ENCODE measurements around the gene MARVELD2. TPM values are rescaled to one million over a fixed set of nuclear protein-coding genes. Genes with fewer than 3 reads are reported as not detected.
"Not testable (repeated sequence)": the region's sequence is repeated elsewhere in the genome, so short reads cannot be mapped to it uniquely, and the experiment has no call there.

The MARVELD2 gene, protein sequence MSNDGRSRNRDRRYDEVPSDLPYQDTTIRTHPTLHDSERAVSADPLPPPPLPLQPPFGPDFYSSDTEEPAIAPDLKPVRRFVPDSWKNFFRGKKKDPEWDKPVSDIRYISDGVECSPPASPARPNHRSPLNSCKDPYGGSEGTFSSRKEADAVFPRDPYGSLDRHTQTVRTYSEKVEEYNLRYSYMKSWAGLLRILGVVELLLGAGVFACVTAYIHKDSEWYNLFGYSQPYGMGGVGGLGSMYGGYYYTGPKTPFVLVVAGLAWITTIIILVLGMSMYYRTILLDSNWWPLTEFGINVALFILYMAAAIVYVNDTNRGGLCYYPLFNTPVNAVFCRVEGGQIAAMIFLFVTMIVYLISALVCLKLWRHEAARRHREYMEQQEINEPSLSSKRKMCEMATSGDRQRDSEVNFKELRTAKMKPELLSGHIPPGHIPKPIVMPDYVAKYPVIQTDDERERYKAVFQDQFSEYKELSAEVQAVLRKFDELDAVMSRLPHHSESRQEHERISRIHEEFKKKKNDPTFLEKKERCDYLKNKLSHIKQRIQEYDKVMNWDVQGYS
- 0.16 TPM for polyA plus RNA-seq (2013)

DNA sequence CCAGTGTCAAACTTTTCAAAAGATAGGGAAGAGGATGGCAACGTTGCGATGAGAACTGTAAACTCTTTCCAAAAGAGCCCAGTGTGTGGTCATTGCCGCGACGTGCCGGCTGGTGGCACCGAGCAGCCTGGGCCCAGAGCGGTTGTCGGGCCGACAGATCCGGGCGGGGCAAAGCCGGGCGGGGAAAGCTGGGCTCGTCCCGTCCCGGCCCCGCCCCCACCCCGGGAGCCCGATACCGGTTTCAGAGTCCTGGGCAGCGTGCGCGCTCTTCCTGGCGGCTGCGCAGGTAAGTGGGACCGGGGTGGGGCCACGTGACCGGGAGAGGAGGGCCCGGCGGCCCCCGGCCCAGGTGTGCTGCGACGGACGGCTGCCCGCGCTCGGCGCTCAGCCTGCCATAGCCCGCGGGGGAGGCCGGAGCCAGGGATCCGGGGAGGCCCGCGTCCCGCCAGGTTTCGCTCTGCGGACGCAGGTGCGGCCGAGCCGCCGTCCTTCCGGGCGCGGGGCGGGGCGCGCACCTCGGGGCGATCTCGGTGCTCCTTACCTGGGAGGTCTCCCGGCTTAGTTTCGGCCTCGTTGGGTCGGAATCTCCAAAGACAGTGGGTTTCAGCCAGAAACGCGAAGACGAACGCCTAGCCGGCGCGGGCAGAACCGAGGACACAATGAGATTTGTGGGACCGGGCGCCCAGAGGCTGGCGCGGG is at the start of gene MARVELD2:
Gene MARVELD2 (plus strand): TSS at position 232 of the 699 bp plus-strand sequence. CDS start 4,270 bp downstream, outside the sequence.
- peak; percentile 38 to 50 (median 44) for DNase-seq
- Histone ChIP-seq H3K4me1 (ENCODE audit: control extremely low read depth in 1 of 4, control insufficient read depth in 4 of 4, insufficient read depth in 4 of 4, low read length in 3 of 4) (peaks cover 0 to 12% (median 2%) of the 10 kb centered on the region in 4 experiments), H3K36me3 (ENCODE audit: control insufficient read depth in 4 of 4, insufficient read depth in 4 of 4, low read length in 3 of 4) (peaks cover 0 to 24% (median 12%) of the 10 kb centered on the region in 4 experiments), H3K27ac (ENCODE audit: insufficient read depth in 1 of 2, low read depth in 1 of 2, low read length in 2 of 2, poor library complexity in 1 of 2, severe bottlenecking in 2 of 2) (no peak within 1 kb of the TSS), H3K27me3 (replicated peaks in 2 of 5; ENCODE audit: control insufficient read depth in 4 of 5, insufficient read depth in 5 of 5, low read length in 4 of 5) (peaks cover 0 to 37% (median 19%) of the 10 kb centered on the region in 5 experiments), H3K4me3 (ENCODE audit: control insufficient read depth in 1 of 7, extremely low read depth in 1 of 7, insufficient read depth in 4 of 7, low read depth in 2 of 7, low read length in 6 of 7) (peak within 1 kb of the TSS; percentile 19 to 80 (median 58)), H3K9me3 (ENCODE audit: control extremely low read depth in 1 of 5, control insufficient read depth in 4 of 5, insufficient read depth in 2 of 5, low read depth in 1 of 5, low read length in 4 of 5) (peaks cover 0 to 5% (median 0%) of the 10 kb centered on the region in 5 experiments)
- CTCF ChIA-PET = no interaction called here
- WGBS (ENCODE audit: insufficient coverage) = 3% methylated on average over 76 of the region's 78 CpGs
- POLR2A ChIA-PET = no interaction called here

DNA sequence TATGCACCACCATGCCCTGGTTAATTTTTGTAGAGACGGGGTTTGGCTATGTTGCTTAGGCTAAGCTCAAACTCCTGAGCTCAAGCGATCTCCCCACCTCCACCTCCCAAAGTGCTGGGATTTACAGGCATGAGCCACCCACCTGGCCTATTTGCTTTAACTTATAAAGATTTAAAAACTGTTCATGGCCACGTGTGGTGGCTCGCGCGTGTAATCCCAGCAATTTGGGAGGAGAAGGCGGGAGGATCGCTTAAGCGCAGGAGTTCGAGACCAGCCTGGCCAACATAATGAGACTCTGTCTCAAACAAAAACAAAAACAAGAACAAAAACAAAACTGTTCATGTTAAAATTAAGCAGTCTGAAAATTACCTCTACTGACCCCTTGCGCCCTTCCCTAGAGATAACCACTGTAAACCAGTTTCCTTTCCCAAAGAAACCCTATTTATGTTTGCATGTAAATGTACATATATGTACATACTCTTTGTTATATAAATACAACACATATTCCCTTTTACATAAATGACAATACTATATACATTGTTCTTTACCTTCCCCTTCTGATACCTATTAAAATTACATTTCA is 47.1 kb upstream of the MARVELD2 start:
- Histone ChIP-seq H3K36me3 (ENCODE audit: control insufficient read depth in 4 of 4, insufficient read depth in 4 of 4, low read length in 3 of 4) (peaks cover 10 to 23% (median 21%) of the 10 kb centered on the region in 4 experiments), H3K27me3 (replicated peaks in 2 of 5; ENCODE audit: control insufficient read depth in 4 of 5, insufficient read depth in 5 of 5, low read length in 4 of 5) (no peaks in the 10 kb centered on the region), H3K9me3 (ENCODE audit: control extremely low read depth in 1 of 5, control insufficient read depth in 4 of 5, insufficient read depth in 2 of 5, low read depth in 1 of 5, low read length in 4 of 5) (no peaks in the 10 kb centered on the region), H3K27ac (ENCODE audit: insufficient read depth in 1 of 2, low read depth in 1 of 2, low read length in 2 of 2, poor library complexity in 1 of 2, severe bottlenecking in 2 of 2) (peak overlapping the region; percentile 98 to 100), H3K4me3 (ENCODE audit: control insufficient read depth in 1 of 7, extremely low read depth in 1 of 7, insufficient read depth in 4 of 7, low read depth in 2 of 7, low read length in 6 of 7) (peak overlapping the region in 6 of 7 experiments; percentile 86 to 100 (median 98)), H3K4me1 (ENCODE audit: control extremely low read depth in 1 of 4, control insufficient read depth in 4 of 4, insufficient read depth in 4 of 4, low read length in 3 of 4) (peaks cover 16 to 26% (median 19%) of the 10 kb centered on the region in 4 experiments)
- CTCF ChIA-PET = interaction anchor here (1.5 to 2.2 kb wide), 2 partner anchors 13 to 33 kb away, joined by 3 to 7 read pairs; no protein-coding TSS in a partner anchor
- DNase-seq = no peak
- 96% methylated on average over 5 of the region's 11 CpGs for WGBS (ENCODE audit: insufficient coverage)
- POLR2A ChIA-PET = no interaction called here

DNA sequence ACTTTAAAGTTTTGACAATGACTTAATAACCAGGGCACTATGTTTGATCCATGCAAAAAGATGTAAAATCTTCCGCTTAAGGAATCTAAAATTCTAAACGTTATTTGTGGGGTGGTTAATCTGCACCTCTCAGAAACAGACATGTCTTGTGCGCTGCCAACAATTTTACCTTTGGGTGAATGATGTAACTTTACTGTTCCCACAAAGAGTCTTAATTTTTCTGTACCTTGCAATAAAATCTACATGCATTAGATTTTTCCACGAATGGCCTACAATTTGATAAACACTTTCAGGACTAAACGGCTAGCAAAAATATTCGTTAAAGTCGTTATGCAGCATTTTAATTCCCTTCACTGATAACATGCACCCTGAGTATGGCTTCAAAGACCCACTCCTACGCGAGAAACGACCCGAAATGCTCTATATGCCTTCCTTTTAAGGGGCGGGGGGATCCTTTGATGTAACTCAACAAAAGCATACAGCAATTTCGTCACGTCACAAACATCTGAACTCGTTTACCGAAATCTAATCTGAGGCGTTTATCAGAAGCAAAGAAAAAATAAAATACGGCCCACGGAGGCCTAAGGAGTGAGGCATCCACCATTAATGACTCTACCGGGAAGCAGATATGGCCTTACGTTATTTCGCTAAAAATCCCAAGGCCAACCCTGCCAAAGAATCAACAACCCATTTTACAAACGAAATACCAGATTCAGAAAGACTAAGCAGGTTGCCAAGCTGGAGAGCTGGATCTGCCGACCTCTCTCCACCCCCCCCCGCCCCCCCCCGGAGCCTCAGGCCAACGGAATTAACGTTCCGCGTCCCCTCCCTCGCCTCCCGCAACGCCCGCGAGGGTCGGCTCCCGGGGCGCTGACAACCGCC is 46.2 kb upstream of the MARVELD2 start:
- Histone ChIP-seq H3K36me3 (ENCODE audit: control insufficient read depth in 4 of 4, insufficient read depth in 4 of 4, low read length in 3 of 4) (peaks cover 8 to 23% (median 20%) of the 10 kb centered on the region in 4 experiments), H3K9me3 (ENCODE audit: control extremely low read depth in 1 of 5, control insufficient read depth in 4 of 5, insufficient read depth in 2 of 5, low read depth in 1 of 5, low read length in 4 of 5) (no peaks in the 10 kb centered on the region), H3K4me1 (ENCODE audit: control extremely low read depth in 1 of 4, control insufficient read depth in 4 of 4, insufficient read depth in 4 of 4, low read length in 3 of 4) (peaks cover 16 to 26% (median 19%) of the 10 kb centered on the region in 4 experiments), H3K4me3 (ENCODE audit: control insufficient read depth in 1 of 7, extremely low read depth in 1 of 7, insufficient read depth in 4 of 7, low read depth in 2 of 7, low read length in 6 of 7) (peak overlapping the region; percentile 79 to 100 (median 98)), H3K27me3 (replicated peaks in 2 of 5; ENCODE audit: control insufficient read depth in 4 of 5, insufficient read depth in 5 of 5, low read length in 4 of 5) (no peaks in the 10 kb centered on the region), H3K27ac (ENCODE audit: insufficient read depth in 1 of 2, low read depth in 1 of 2, low read length in 2 of 2, poor library complexity in 1 of 2, severe bottlenecking in 2 of 2) (peak overlapping the region; percentile 98 to 100)
- CTCF ChIA-PET = interaction anchor here (1.4 to 2.2 kb wide), 2 partner anchors 11 to 34 kb away, joined by 4 to 7 read pairs; no protein-coding TSS in a partner anchor
- 4% methylated on average over 24 of the region's 39 CpGs for WGBS (ENCODE audit: insufficient coverage)
- DNase-seq = peak in 2 of 3 donors; percentile 31 to 65
- POLR2A ChIA-PET = no interaction called here

DNA sequence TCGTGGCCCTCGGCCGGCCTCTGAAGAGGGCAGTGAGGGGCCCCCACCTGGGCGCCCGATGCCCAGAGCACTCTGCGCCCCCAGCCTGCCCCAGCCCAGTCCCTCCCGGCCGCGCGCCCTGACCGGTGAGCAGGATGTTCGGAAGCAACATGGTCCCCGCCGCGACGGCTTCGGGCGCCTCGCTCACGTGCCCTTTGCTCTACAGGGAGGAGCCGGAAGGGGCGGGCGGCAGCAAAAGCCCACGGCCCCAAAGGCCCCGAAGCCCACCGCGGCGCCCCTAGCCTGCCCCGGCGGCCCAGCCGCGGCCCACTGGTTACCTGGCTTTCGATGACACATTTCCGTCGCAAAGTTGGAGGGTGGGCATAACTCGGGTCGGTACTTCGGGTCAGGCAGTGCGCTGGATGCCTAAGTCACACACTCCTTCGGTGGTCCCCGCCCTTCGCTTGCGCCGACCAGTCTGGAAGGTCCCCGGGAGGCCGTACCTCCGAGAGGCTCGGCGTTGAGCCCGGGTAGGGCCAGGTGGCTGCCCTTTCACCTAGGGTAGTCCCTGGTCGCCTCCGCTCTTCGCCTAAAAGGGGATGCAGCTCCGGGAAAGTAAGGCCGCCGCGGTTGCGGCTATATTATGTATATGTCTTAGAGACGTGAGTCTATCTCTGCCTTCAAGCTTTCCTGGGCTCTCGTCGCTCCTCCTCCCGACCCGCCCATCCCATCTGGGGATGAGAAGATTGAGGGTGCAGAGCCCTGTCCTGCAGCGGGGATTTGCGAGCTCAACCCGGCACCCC is 45.4 kb upstream of the MARVELD2 start, which contains the start of the genes AK6, RAD17 and TAF9:
Gene AK6 (minus strand): TSS at position 181 of the 782 bp plus-strand sequence. CDS start 30 bp downstream, at position 151.
Gene RAD17 (plus strand): TSS at position 479 of the 782 bp plus-strand sequence. CDS start 2,391 bp downstream, outside the sequence.
Gene TAF9 (minus strand): TSS at position 181 of the 782 bp plus-strand sequence. CDS start 3,783 bp downstream, outside the sequence.
- Histone ChIP-seq H3K36me3 (ENCODE audit: control insufficient read depth in 4 of 4, insufficient read depth in 4 of 4, low read length in 3 of 4) (peaks cover 10 to 23% (median 19%) of the 10 kb centered on the region in 4 experiments), H3K4me1 (ENCODE audit: control extremely low read depth in 1 of 4, control insufficient read depth in 4 of 4, insufficient read depth in 4 of 4, low read length in 3 of 4) (peaks cover 16 to 26% (median 19%) of the 10 kb centered on the region in 4 experiments), H3K27ac (ENCODE audit: insufficient read depth in 1 of 2, low read depth in 1 of 2, low read length in 2 of 2, poor library complexity in 1 of 2, severe bottlenecking in 2 of 2) (peak within 1 kb of the TSS; percentile 98 to 100), H3K4me3 (ENCODE audit: control insufficient read depth in 1 of 7, extremely low read depth in 1 of 7, insufficient read depth in 4 of 7, low read depth in 2 of 7, low read length in 6 of 7) (peak within 1 kb of the TSS; percentile 79 to 100 (median 98)), H3K9me3 (ENCODE audit: control extremely low read depth in 1 of 5, control insufficient read depth in 4 of 5, insufficient read depth in 2 of 5, low read depth in 1 of 5, low read length in 4 of 5) (no peaks in the 10 kb centered on the region), H3K27me3 (replicated peaks in 2 of 5; ENCODE audit: control insufficient read depth in 4 of 5, insufficient read depth in 5 of 5, low read length in 4 of 5) (no peaks in the 10 kb centered on the region)
- WGBS (ENCODE audit: insufficient coverage) = 0% methylated on average over 44 of the region's 66 CpGs
- POLR2A ChIA-PET = no interaction called here
- CTCF ChIA-PET = interaction anchor here (0.6 to 1.4 kb wide), 3 partner anchors 10 to 320 kb away, joined by 4 read pairs; partner anchors contain the start of gene SLC30A5
- peak; percentile 94 to 97 (median 97) for DNase-seq

DNA sequence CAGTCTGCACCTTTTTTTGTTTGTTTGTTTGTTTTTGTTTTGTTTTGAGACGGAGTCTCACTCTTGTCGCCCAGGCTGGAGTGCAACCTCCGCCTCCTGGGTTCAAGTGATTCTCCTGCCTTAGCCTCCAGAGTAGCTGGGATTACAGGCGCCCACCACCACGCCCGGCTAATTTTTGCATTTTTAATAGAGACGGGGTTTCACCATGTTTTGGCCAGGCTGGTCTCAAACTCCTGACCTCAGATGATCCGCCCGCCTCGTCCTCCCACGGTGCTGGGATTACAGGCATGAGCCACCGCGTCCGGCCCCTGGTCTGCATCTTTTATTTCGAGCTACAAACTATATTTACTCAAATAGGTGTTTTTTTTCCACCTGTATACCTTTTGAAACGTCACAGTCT is 44.6 kb upstream of the MARVELD2 start:
- H3K27me3 ChIP-seq (replicated peaks in 2 of 5; ENCODE audit: control insufficient read depth in 4 of 5, insufficient read depth in 5 of 5, low read length in 4 of 5); H3K9me3 ChIP-seq (ENCODE audit: control extremely low read depth in 1 of 5, control insufficient read depth in 4 of 5, insufficient read depth in 2 of 5, low read depth in 1 of 5, low read length in 4 of 5); POLR2A ChIA-PET; DNase-seq: not testable (repeated sequence)
- Histone ChIP-seq H3K4me1 (ENCODE audit: control extremely low read depth in 1 of 4, control insufficient read depth in 4 of 4, insufficient read depth in 4 of 4, low read length in 3 of 4) (peaks cover 16 to 26% (median 19%) of the 10 kb centered on the region in 4 experiments), H3K36me3 (ENCODE audit: control insufficient read depth in 4 of 4, insufficient read depth in 4 of 4, low read length in 3 of 4) (peaks cover 13 to 23% (median 19%) of the 10 kb centered on the region in 4 experiments), H3K27ac (ENCODE audit: insufficient read depth in 1 of 2, low read depth in 1 of 2, low read length in 2 of 2, poor library complexity in 1 of 2, severe bottlenecking in 2 of 2) (peak overlapping the region; percentile 98 to 100), H3K4me3 (ENCODE audit: control insufficient read depth in 1 of 7, extremely low read depth in 1 of 7, insufficient read depth in 4 of 7, low read depth in 2 of 7, low read length in 6 of 7) (peak overlapping the region; percentile 26 to 100 (median 98))
- CTCF ChIA-PET = interaction anchor here (0.6 to 1.4 kb wide), 4 partner anchors 9 to 327 kb away, joined by 3 to 4 read pairs (median 4); partner anchors contain the start of gene SLC30A5
- WGBS (ENCODE audit: insufficient coverage) = 6% methylated on average over 10 of the region's 16 CpGs

Measured in common myeloid progenitor, CD34-positive (primary cell).